ENCODE measurements around the gene CLDN6. TPM values are rescaled to one million over a fixed set of nuclear protein-coding genes. Genes with fewer than 3 reads are reported as not detected.

CLDN6 gene
- not detected in 2 replicates for total RNA-seq

GRCh38 chr16:3017794-3018506 lies at the start of gene CLDN6:
Gene CLDN6, minus strand, starts transcription at chr16:3018183. Its CDS starts 2,162 bp downstream, at chr16:3016021.

GRCh38 chr16:3065069-3065741 lies 47.2 kb upstream of the CLDN6 start, which contains the start of gene IL32:
Gene IL32, plus strand, starts transcription at chr16:3065640. Its CDS starts 172 bp downstream, at chr16:3065812.

GRCh38 chr16:3045758-3046640 lies 28.0 kb upstream of the CLDN6 start, which contains the start of gene MMP25:
Gene MMP25, plus strand, starts transcription at chr16:3046561. Its CDS starts 357 bp downstream, at chr16:3046918.

GRCh38 chr16:3036726-3037315 lies 18.8 kb upstream of the CLDN6 start, which contains the start of gene BICDL2:
Gene BICDL2, minus strand, starts transcription at chr16:3036944. Its CDS starts 1,448 bp downstream, at chr16:3035496.

GRCh38 chr16:3023669-3024478 lies 5.9 kb upstream of the CLDN6 start, which contains the start of the genes HCFC1R1 and THOC6:
Gene HCFC1R1, minus strand, starts transcription at chr16:3023942. Its CDS starts 1 bp downstream, at chr16:3023941.
Gene THOC6, plus strand, starts transcription at chr16:3024035. Its CDS starts 292 bp downstream, at chr16:3024327.

GRCh38 chr16:3020247-3020603 lies 2.2 kb upstream of the CLDN6 start, which contains the start of gene TNFRSF12A:
Gene TNFRSF12A, plus strand, starts transcription at chr16:3020368. Its CDS starts 30 bp downstream, at chr16:3020398.

GRCh38 chr16:3012828-3013420 lies 5.1 kb downstream of the CLDN6 start, which contains the start of gene CLDN9:
Gene CLDN9, plus strand, starts transcription at chr16:3012923. Its CDS starts 440 bp downstream, at chr16:3013363.

GRCh38 chr16:2980227-2981176 lies 37.5 kb downstream of the CLDN6 start, which contains the start of gene PKMYT1:
Gene PKMYT1, minus strand, starts transcription at chr16:2980446. Its CDS starts 789 bp downstream, at chr16:2979657.

GRCh38 chr16:2968738-2969544 lies 49.0 kb downstream of the CLDN6 start, which contains the start of gene PAQR4:
Gene PAQR4, plus strand, starts transcription at chr16:2969348. Its CDS starts 327 bp downstream, at chr16:2969675.

Other genes with a start within 250 kb of the CLDN6 start
- 394 and 1,158 TPM in 2 replicates for gene ELOB, start 240.9 kb downstream of the CLDN6 start, total RNA-seq
- not detected in 2 replicates for gene PRSS33, start 230.6 kb downstream of the CLDN6 start, total RNA-seq
- gene PRSS41, start 219.7 kb downstream of the CLDN6 start, total RNA-seq, result not detected in 2 replicates
- 1.9 TPM in 1 of 2 replicates, not detected in the other for gene PRSS21, start 200.9 kb downstream of the CLDN6 start, total RNA-seq
- gene ZG16B, start 187.9 kb downstream of the CLDN6 start, total RNA-seq, result 0.65 and 1.5 TPM in 2 replicates
- not detected in 2 replicates for gene PRSS22, start 160.0 kb downstream of the CLDN6 start, total RNA-seq
- gene FLYWCH2, start 135.0 kb downstream of the CLDN6 start, total RNA-seq, result 70.5 and 86.8 TPM in 2 replicates
- 31.3 and 33.1 TPM in 2 replicates for gene FLYWCH1, start 106.3 kb downstream of the CLDN6 start, total RNA-seq
- not detected in 2 replicates for gene KREMEN2, start 53.9 kb downstream of the CLDN6 start, total RNA-seq
- 9.1 and 15.3 TPM in 2 replicates for gene PAQR4, start 48.8 kb downstream of the CLDN6 start, total RNA-seq
- gene PKMYT1, start 37.7 kb downstream of the CLDN6 start, total RNA-seq, result 7.9 and 8.1 TPM in 2 replicates
- not detected in 2 replicates for gene CLDN9, start 5.3 kb downstream of the CLDN6 start, total RNA-seq
- 244 and 303 TPM in 2 replicates for gene TNFRSF12A, start 2.2 kb upstream of the CLDN6 start, total RNA-seq
- gene HCFC1R1, start 5.8 kb upstream of the CLDN6 start, total RNA-seq, result 2.9 and 7.0 TPM in 2 replicates
- 25.3 and 36.8 TPM in 2 replicates for gene THOC6, start 5.9 kb upstream of the CLDN6 start, total RNA-seq
- not detected in 2 replicates for gene BICDL2, start 18.8 kb upstream of the CLDN6 start, total RNA-seq
- under 0.01 TPM in 1 of 2 replicates, not detected in the other for gene MMP25, start 28.4 kb upstream of the CLDN6 start, total RNA-seq
- gene IL32, start 47.5 kb upstream of the CLDN6 start, total RNA-seq, result 41.9 and 78.6 TPM in 2 replicates
- not detected in 2 replicates for gene ZSCAN10, start 81.1 kb upstream of the CLDN6 start, total RNA-seq
- 20.1 and 29.9 TPM in 2 replicates for gene ZNF205, start 94.4 kb upstream of the CLDN6 start, total RNA-seq
- gene ZNF213, start 116.8 kb upstream of the CLDN6 start, total RNA-seq, result 3.5 and 4.5 TPM in 2 replicates
- gene OR1F1, start 170.0 kb upstream of the CLDN6 start, total RNA-seq, result not detected in 2 replicates
- 10.1 and 11.9 TPM in 2 replicates for gene ZNF200, start 217.0 kb upstream of the CLDN6 start, total RNA-seq
- gene MEFV, start 238.4 kb upstream of the CLDN6 start, total RNA-seq, result not detected in 2 replicates